Panc1 (cell line): ENCODE data around the gene FEN1. TPM values are rescaled to one million over a fixed set of nuclear protein-coding genes. Genes with fewer than 3 reads are reported as not detected.

Source experiments
- ATAC-seq: fragments of 200-7000 bp; cut with Tn5 transposase; 2 replicates; pipeline ENCODE4 v1.9.1; 2020; ENCODE audit warnings: mild to moderate bottlenecking, moderate library complexity
- BruUV-seq: library from RNA; stranded (reverse); fragments of 400-500 nt; replicated peaks from 2 replicates; lab custom pipeline; 2021; lab: Mats Ljungman, UMichigan
- CTCF ChIA-PET: fragments of 300-600 bp; sonication (Branson Sonifier 250); formaldehyde crosslinking; loops from one replicate; lab custom pipeline; 2022; ENCODE audit warnings: antibody characterized with exemption; lab: Charles Lee
- POLR2A ChIA-PET: fragments of 300-600 bp; sonication (Branson Sonifier 250); formaldehyde crosslinking; loops from one replicate; lab custom pipeline; 2022; ENCODE audit warnings: antibody characterized with exemption; lab: Charles Lee
- DNase-seq: peaks from one replicate; pipeline ENCODE4 v3.0.0-alpha.2; 2010; ENCODE audit warnings: low read depth, low spot score
- H3K27ac ChIP-seq: 2 replicates; pipeline ENCODE4 v1.5.1; 2011; ENCODE audit warnings: mild to moderate bottlenecking, low read length, inconsistent platforms
- H3K27me3 ChIP-seq: fragments of 200-500 bp; sonication (Bioruptor generic); 2 replicates; pipeline ENCODE4 v1.6.0; 2014; ENCODE audit warnings: low read length, inconsistent platforms; ENCODE audit not compliant: control insufficient read depth, insufficient read depth
- H3K36me3 ChIP-seq: fragments of 200-500 bp; sonication (Bioruptor generic); 2 replicates; pipeline ENCODE4 v1.5.1; 2014; ENCODE audit warnings: inconsistent platforms, mild to moderate bottlenecking, low read length, moderate library complexity; ENCODE audit not compliant: control insufficient read depth, insufficient read depth
- H3K4me1 ChIP-seq: 2 replicates; pipeline ENCODE4 v1.5.1; 2011; ENCODE audit warnings: inconsistent platforms, mild to moderate bottlenecking, low read length, moderate library complexity; ENCODE audit not compliant: control insufficient read depth, insufficient read depth
- H3K4me3 ChIP-seq, 2 experiments: 2 replicates each; pipeline ENCODE4 v1.5.1; 2011 to 2012; ENCODE audit warnings: low read depth in 2 of 2, low read length in 2 of 2, mild to moderate bottlenecking in 2 of 2, inconsistent platforms in 1 of 2, moderate library complexity in 1 of 2
- H3K9me3 ChIP-seq: fragments of 200-500 bp; sonication (Bioruptor generic); 2 replicates; pipeline ENCODE4 v1.5.1; 2014; ENCODE audit warnings: low read depth, mild to moderate bottlenecking, inconsistent platforms, low read length, moderate library complexity; ENCODE audit not compliant: control insufficient read depth, insufficient read depth
- CTCF ChIP-seq: fragments of 450-650 bp; IDR thresholded peaks from 2 replicates; pipeline ENCODE4 v1.5.1; 2017; ENCODE audit warnings: mild to moderate bottlenecking
- POLR2AphosphoS5 ChIP-seq: IDR thresholded peaks from 2 replicates; pipeline ENCODE4 v1.6.1; 2012; ENCODE audit warnings: mild to moderate bottlenecking, low read depth, low read length, moderate library complexity
- REST ChIP-seq, 2 experiments: IDR thresholded peaks; 2 replicates each; pipeline ENCODE4 v1.6.1; 2011 to 2012; ENCODE audit warnings: low read depth in 2 of 2, control low read depth in 1 of 2, low read length in 1 of 2, mild to moderate bottlenecking in 1 of 2, moderate library complexity in 1 of 2; ENCODE audit not compliant: insufficient read depth in 1 of 2
- SIN3A ChIP-seq: IDR thresholded peaks from 2 replicates; pipeline ENCODE4 v1.6.1; 2012; ENCODE audit warnings: low read depth, mild to moderate bottlenecking, low read length, moderate library complexity, borderline replicate concordance; ENCODE audit not compliant: insufficient read depth
- TCF7L2 ChIP-seq: IDR thresholded peaks from 2 replicates; pipeline ENCODE4 v1.6.1; 2011; ENCODE audit warnings: mild to moderate bottlenecking, low read depth, low read length, inconsistent platforms
- in situ Hi-C: cut with HindIII; loops from 2 replicates; pipeline ENCODE4 v1.10.0; 2016; ENCODE audit warnings: low sequenced_read_pairs, low pct_unique_long_range_greater_than_20kb
- intact Hi-C: fragments of 100-400 bp; cut with micrococcal nuclease; formaldehyde crosslinking; loops from one replicate; pipeline ENCODE4 v1.10.0; 2022; ENCODE audit not compliant: unreplicated experiment
- total RNA-seq: library from RNA; stranded (reverse); gene quantifications from one replicate; pipeline ENCODE4 v1.2.1, GENCODE V29; 2021; ENCODE audit not compliant: unreplicated experiment

Gene FEN1
- total RNA-seq, 1 experiment from 2014 or later = 67.6 TPM

GRCh38 chr11:61833926-61834277 lies 41.2 kb downstream of the FEN1 start:
- intact Hi-C loops (no loop called here), in situ Hi-C loops (no loop called here)
- TF ChIP-seq TCF7L2 (no peak), REST (IDR thresholded peaks at IDR 0.05; ENCODE audit: insufficient read depth in 1 of 2, low read depth in 2 of 2, low read length in 1 of 2) (no peak), SIN3A (no peak), CTCF (no peak), POLR2AphosphoS5 (no peak)
- CTCF ChIA-PET = no interaction called here
- Histone ChIP-seq H3K4me3 (0 out of 4 replicates have a peak overlapping the region, but pooled peaks of 1 of the 2 experiments have one; percentile 3), H3K27ac (peak overlapping the region; percentile 62), H3K4me1 (peaks cover 55% of the 10 kb centered on the region), H3K36me3 (no peaks in the 10 kb centered on the region), H3K27me3 (no peaks in the 10 kb centered on the region), H3K9me3 (no peaks in the 10 kb centered on the region)
- ATAC-seq (peak; percentile 24; the same call in 1 of the 2 replicates), DNase-seq (no peak)
- POLR2A ChIA-PET = no interaction called here
- BruUV-seq = no TSS peak

- peak overlapping the region; percentile 62 for H3K27ac ChIP-seq
- peak; percentile 70 for ATAC-seq
- BruUV-seq = no TSS peak
- no peaks in the 10 kb centered on the region for H3K27me3 ChIP-seq
- no peak for DNase-seq
- no peak overlapping the region for H3K4me3 ChIP-seq
- ChIA-PET CTCF (no interaction called here), POLR2A (interaction anchor here (1.4 kb wide), 1 partner anchor 19 kb away, joined by 3 read pairs; no protein-coding TSS in a partner anchor)
- TF ChIP-seq SIN3A (no peak), TCF7L2 (no peak), CTCF (no peak), REST (IDR thresholded peaks at IDR 0.05; ENCODE audit: insufficient read depth in 1 of 2, low read depth in 2 of 2, low read length in 1 of 2) (no peak), POLR2AphosphoS5 (no peak)
- intact Hi-C loops (no loop called here), in situ Hi-C loops (no loop called here)
- H3K4me1 ChIP-seq = peaks cover 55% of the 10 kb centered on the region
- H3K36me3 ChIP-seq = no peaks in the 10 kb centered on the region
- no peaks in the 10 kb centered on the region for H3K9me3 ChIP-seq
These were observed 41.8 kb downstream of the FEN1 start for GRCh38 chr11:61834278-61835048.
